Putamen (tissue), 1 donor: ENCODE results near the gene SPATA46.
"Not testable (repeated sequence)": the region's sequence is repeated elsewhere in the genome, so short reads cannot be mapped to it uniquely, and the experiment has no call there.

Experiments
- DNase-seq: peaks from one replicate; pipeline ENCODE4 v3.0.0-alpha.2; 2016; ENCODE audit warnings: low spot score

Gene SPATA46

GRCh38 chr1:162357681-162358266 is 18.9 kb downstream of the SPATA46 start:
- DNase-seq: no peak

GRCh38 chr1:162353702-162354101 is 23.0 kb downstream of the SPATA46 start:
- no peak for DNase-seq

- DNase-seq: no peak
Observed at GRCh38 chr1:162353078-162353477, 23.6 kb downstream of the SPATA46 start.

- not testable (repeated sequence) for DNase-seq
Observed at GRCh38 chr1:162351874-162352273, 24.8 kb downstream of the SPATA46 start.

- DNase-seq: no peak
Observed at GRCh38 chr1:162351246-162351842, 25.3 kb downstream of the SPATA46 start.

- no peak for DNase-seq
Observed at GRCh38 chr1:162349635-162350330, 26.9 kb downstream of the SPATA46 start.

- DNase-seq: no peak
Observed at GRCh38 chr1:162347281-162347680, 29.4 kb downstream of the SPATA46 start.

GRCh38 chr1:162343470-162343869 is 33.2 kb downstream of the SPATA46 start:
- no peak for DNase-seq

- no peak for DNase-seq
Observed at GRCh38 chr1:162342452-162342983, 34.1 kb downstream of the SPATA46 start.

- no peak for DNase-seq
Observed at GRCh38 chr1:162336621-162337285, 39.9 kb downstream of the SPATA46 start.

GRCh38 chr1:162335126-162335525 is 41.5 kb downstream of the SPATA46 start:
- no peak for DNase-seq

- DNase-seq: no peak
Observed at GRCh38 chr1:162333991-162334390, 42.7 kb downstream of the SPATA46 start.

- no peak for DNase-seq
Observed at GRCh38 chr1:162329826-162330225, 46.8 kb downstream of the SPATA46 start.

GRCh38 chr1:162328512-162328911 is 48.1 kb downstream of the SPATA46 start:
- DNase-seq: no peak

GRCh38 chr1:162327788-162328165 is 48.9 kb downstream of the SPATA46 start:
- DNase-seq: no peak

- no peak for DNase-seq
Observed at GRCh38 chr1:162327144-162327787, 49.4 kb downstream of the SPATA46 start.

- DNase-seq: no peak
Observed at GRCh38 chr1:162326559-162326958, 50.1 kb downstream of the SPATA46 start.

- no peak for DNase-seq
Observed at GRCh38 chr1:162324396-162324795, 52.3 kb downstream of the SPATA46 start.
